ENCODE data around the gene FAM107B. TPM values are rescaled to one million over a fixed set of nuclear protein-coding genes. Genes with fewer than 3 reads are reported as not detected.

FAM107B gene
- total and polyA plus RNA-seq, 2 of the 8 experiments (the other 6 are each of a cell fraction or from before 2014, with no cell fraction given), result 7.5 to 28.1 TPM

DNA sequence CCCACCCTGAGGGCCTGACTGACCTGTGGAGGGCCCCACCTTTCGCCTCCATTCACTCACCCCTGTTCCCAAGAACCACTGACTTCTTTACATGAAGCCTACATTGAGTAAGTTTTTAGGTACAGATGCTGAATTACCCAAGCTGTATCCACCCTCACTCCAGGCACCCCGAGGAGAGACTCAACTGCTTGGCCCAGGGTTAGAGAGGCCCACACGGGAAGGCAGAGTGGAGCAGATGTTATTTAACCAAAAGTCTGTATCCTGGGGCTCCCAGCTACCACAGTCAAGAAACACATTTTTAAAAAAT lies 230.8 kb downstream of the FAM107B start:
- WGBS, 2 experiments (ENCODE audit: extremely low coverage in 1 of 2, insufficient coverage in 1 of 2, insufficient read length in 1 of 2, insufficient replicate concordance in 2 of 2, low coverage in 1 of 2, low lambda C conversion rate in 2 of 2, missing lambda C conversion rate in 1 of 2), result 89% methylated on average over 3 of the region's 3 CpGs; no CpG with 5 or more reads in 1 of the 2 experiments
- TF ChIP-seq KDM1A (IDR thresholded peaks at IDR 0.05; ENCODE audit: borderline replicate concordance, low read length) (no peak), RXRA (IDR thresholded peaks at IDR 0.05; ENCODE audit: insufficient read depth, low read depth, low read length) (no peak), GABPA (IDR thresholded peaks at IDR 0.05; ENCODE audit: borderline replicate concordance, insufficient read depth, low read length) (no peak), CHD1 (IDR thresholded peaks at IDR 0.05; ENCODE audit: low read depth, low read length) (no peak), SIN3A (conservative IDR thresholded peaks at IDR 0.05 in 1 of 2, IDR thresholded peaks at IDR 0.05 in 1 of 2; ENCODE audit: low read depth in 1 of 2, low read length in 2 of 2) (no peak), TCF12 (IDR thresholded peaks at IDR 0.05; ENCODE audit: low read depth, low read length) (no peak), SP4 (IDR thresholded peaks at IDR 0.05; ENCODE audit: low read length) (no peak), ZNF274 (IDR thresholded peaks at IDR 0.05; ENCODE audit: borderline replicate concordance, extremely low read depth, low read length) (no peak), TEAD4 (IDR thresholded peaks at IDR 0.05; ENCODE audit: low read depth, low read length) (no peak), NANOG (IDR thresholded peaks at IDR 0.05; ENCODE audit: insufficient read depth, low read depth, low read length, poor library complexity, severe bottlenecking) (no peak), HDAC6 (IDR thresholded peaks at IDR 0.05; ENCODE audit: low read depth, low read length) (no peak), SAP30 (IDR thresholded peaks at IDR 0.05; ENCODE audit: insufficient read depth, insufficient replicate concordance, low read length) (no peak), CREB1 (IDR thresholded peaks at IDR 0.05) (no peak), CTBP2 (IDR thresholded peaks at IDR 0.05; ENCODE audit: borderline replicate concordance, insufficient read depth, insufficient read length, low read length) (no peak), JUN (IDR thresholded peaks at IDR 0.05; ENCODE audit: low read depth, low read length) (no peak)

More for the DNA sequence above, 230.8 kb downstream of the FAM107B start:
- Histone ChIP-seq H2AK5ac (ENCODE audit: low read depth, low read length) (no peak overlapping the region), H4K8ac (ENCODE audit: extremely low read depth, insufficient read depth, low read length) (no peak overlapping the region), H3K27ac (ENCODE audit: low read depth, low read length) (no peak overlapping the region), H3K4ac (replicated peaks; ENCODE audit: insufficient read length, low read depth, low read length) (no peak overlapping the region), H3K36me3 (ENCODE audit: control insufficient read depth in 2 of 4, insufficient read depth in 4 of 4, low read length in 3 of 4) (no peaks in the 10 kb centered on the region), H3K4me2 (ENCODE audit: insufficient read depth in 1 of 2, low read depth in 2 of 2, low read length in 2 of 2) (no peak overlapping the region), H3K9me3 (ENCODE audit: insufficient read depth in 2 of 2, low read depth in 1 of 2, low read length in 1 of 2) (no peaks in the 10 kb centered on the region), H3K4me1 (replicated peaks in 1 of 4; ENCODE audit: control insufficient read depth in 3 of 4, insufficient read depth in 4 of 4, low read length in 3 of 4) (peaks cover 0 to 10% (median 6%) of the 10 kb centered on the region in 4 experiments; a peak in 3 of 7 replicates), H2BK12ac (ENCODE audit: low read depth, low read length) (no peak overlapping the region), H3K18ac (ENCODE audit: extremely low read depth, low read length) (no peak overlapping the region), H4K20me1 (replicated peaks in 1 of 2; ENCODE audit: control insufficient read depth in 1 of 2, insufficient read depth in 2 of 2, low read length in 2 of 2) (peaks cover 0 to 4% of the 10 kb centered on the region in 2 experiments), H4K91ac (replicated peaks; ENCODE audit: insufficient read length, low read length) (no peak overlapping the region), H2BK15ac (ENCODE audit: low read length) (no peak overlapping the region), H3K23me2 (ENCODE audit: low read depth, low read length) (no peaks in the 10 kb centered on the region), H3K79me1 (ENCODE audit: low read depth, low read length) (0 out of 2 replicates have a peak, but pooled peaks cover 5% of the 10 kb centered on the region), H2BK20ac (ENCODE audit: low read length) (no peak overlapping the region), H2BK120ac (replicated peaks; ENCODE audit: low read depth, low read length) (no peak overlapping the region), H4K5ac (ENCODE audit: insufficient read length, low read depth, low read length) (no peak overlapping the region), H3K4me3 (ENCODE audit: extremely low read depth in 1 of 4, insufficient read depth in 2 of 4, low read depth in 3 of 4, low read length in 4 of 4) (no peak overlapping the region), H2BK5ac (ENCODE audit: low read depth, low read length) (no peak overlapping the region), H3K9ac (replicated peaks in 1 of 4; ENCODE audit: extremely low read depth in 1 of 4, low read depth in 3 of 4, low read length in 3 of 4) (no peak overlapping the region), H3K27me3 (replicated peaks in 1 of 4; ENCODE audit: control insufficient read depth in 3 of 4, extremely low read depth in 1 of 4, insufficient read depth in 3 of 4, low read length in 3 of 4) (no peaks in the 10 kb centered on the region), H3K14ac (ENCODE audit: insufficient read length) (no peak overlapping the region), H2AFZ (ENCODE audit: low read length) (no peak overlapping the region), H3K56ac (replicated peaks; ENCODE audit: insufficient read length, low read depth, low read length) (no peak overlapping the region), H3K23ac (ENCODE audit: insufficient read length) (no peak overlapping the region), H3K79me2 (ENCODE audit: control insufficient read depth in 1 of 2, insufficient read depth in 2 of 2, low read length in 2 of 2) (no peaks in the 10 kb centered on the region)
- CTCF ChIA-PET (ENCODE audit: partially characterized antibody), result interaction anchor here (0.8 to 15.8 kb wide), 9 partner anchors 9 to 343 kb away, joined by 3 to 156 read pairs (median 4); no protein-coding TSS in a partner anchor
- DNase-seq (ENCODE audit: low read depth in 1 of 2, low spot score in 2 of 2) (no peak), FAIRE-seq (no peak)
- POLR2A ChIA-PET (ENCODE audit: partially characterized antibody), result no interaction called here

Measured in H1 (cell line).